ENCODE results near the gene PGAP2. TPM values are rescaled to one million over a fixed set of nuclear protein-coding genes. Genes with fewer than 3 reads are reported as not detected.
A peak's percentile ranks its signal among the peaks of the same experiment; 100 is the strongest.

The PGAP2 gene
- total and polyA plus RNA-seq, 10 of the 15 experiments (the other 5 are each of a cell fraction or from before 2014, with no cell fraction given), result 12.3 to 37.4 (median 31.9) TPM

GRCh38 chr11:3854977-3855807 is 46.8 kb downstream of the PGAP2 start, which contains the start of gene STIM1 (continued):
- TF ChIP-seq ZSCAN29 (IDR thresholded peaks at IDR 0.05) (no peak), ZBTB11 (CRISPR knock-in tag; IDR thresholded peaks at IDR 0.05) (no peak), SMARCA5 (IDR thresholded peaks at IDR 0.05) (no peak), SRF (IDR thresholded peaks at IDR 0.05; ENCODE audit: low read depth in 2 of 2, low read length in 2 of 2) (peak in 1 of 2 experiments; percentile 60; a peak in 1 of 4 replicates), MTA3 (IDR thresholded peaks at IDR 0.05; ENCODE audit: borderline replicate concordance, low read length) (no peak), ATF7 (IDR thresholded peaks at IDR 0.05; ENCODE audit: low read depth) (no peak), ATF3 (IDR thresholded peaks at IDR 0.05; ENCODE audit: borderline replicate concordance, extremely low read depth, low read depth, low read length) (no peak), CTCF (IDR thresholded peaks at IDR 0.05 in 2 of 3, conservative IDR thresholded peaks at IDR 0.05 in 1 of 3; ENCODE audit: control insufficient read depth in 2 of 3, extremely low read depth in 1 of 3, insufficient read depth in 1 of 3, low read depth in 3 of 3, low read length in 3 of 3) (peak; percentile 87 to 98 (median 93); a peak in 5 of 6 replicates), NR2F1 (conservative IDR thresholded peaks at IDR 0.05) (peak; percentile 67), HDAC6 (IDR thresholded peaks at IDR 0.05; ENCODE audit: unreplicated experiment) (no peak), ESRRA (IDR thresholded peaks at IDR 0.05; ENCODE audit: low read length) (peak; percentile 69; the same call in 1 of the 2 replicates), CREB1 (IDR thresholded peaks at IDR 0.05; ENCODE audit: low read depth) (peak; percentile 81), REST (IDR thresholded peaks at IDR 0.05; ENCODE audit: low read depth, low read length) (no peak), NFYB (IDR thresholded peaks at IDR 0.05; ENCODE audit: insufficient read depth, low read depth, low read length) (peak; percentile 45; the same call in 1 of the 2 replicates), ZBTB40 (IDR thresholded peaks at IDR 0.05; ENCODE audit: borderline replicate concordance) (no peak)

All from GM12878 (cell line).